BE2C (cell line): ENCODE measurements around the gene ANKRD29.
A peak's percentile ranks its signal among the peaks of the same experiment; 100 is the strongest.

Source experiments
- DNase-seq: peaks from one replicate; pipeline ENCODE4 v3.0.0-alpha.2; 2020
- H3K27me3 ChIP-seq: fragments of 250-450 bp; sonication (Bioruptor Pico); 2 replicates; pipeline ENCODE4 v1.5.1; 2020; ENCODE audit warnings: mild to moderate bottlenecking
- H3K36me3 ChIP-seq: fragments of 250-450 bp; sonication (Bioruptor Pico); 2 replicates; pipeline ENCODE4 v1.5.1; 2020; ENCODE audit warnings: mild to moderate bottlenecking
- H3K4me1 ChIP-seq: fragments of 250-450 bp; sonication (Bioruptor Pico); 2 replicates; pipeline ENCODE4 v1.5.1; 2020
- H3K4me3 ChIP-seq: 2 replicates; pipeline ENCODE4 v1.5.1; 2011; ENCODE audit warnings: low read depth, low read length
- H3K9me3 ChIP-seq: fragments of 250-450 bp; sonication (Bioruptor Pico); 2 replicates; pipeline ENCODE4 v1.5.1; 2020
- TF ChIP-seq, protein P1 (sequence below): IDR thresholded peaks from 2 replicates; pipeline ENCODE4 v1.5.1; 2012; ENCODE audit warnings: mild to moderate bottlenecking, low read depth, low read length

The ANKRD29 gene

GRCh38 chr18:23586249-23587196 lies 76.2 kb downstream of the ANKRD29 start, which contains the start of gene NPC1:
Gene NPC1 (minus strand): TSS chr18:23586506. CDS start chr18:23586343, 163 bp downstream.
- no peaks in the 10 kb centered on the region for H3K9me3 ChIP-seq
- no peaks in the 10 kb centered on the region for H3K36me3 ChIP-seq
- TF ChIP-seq, protein P1, sequence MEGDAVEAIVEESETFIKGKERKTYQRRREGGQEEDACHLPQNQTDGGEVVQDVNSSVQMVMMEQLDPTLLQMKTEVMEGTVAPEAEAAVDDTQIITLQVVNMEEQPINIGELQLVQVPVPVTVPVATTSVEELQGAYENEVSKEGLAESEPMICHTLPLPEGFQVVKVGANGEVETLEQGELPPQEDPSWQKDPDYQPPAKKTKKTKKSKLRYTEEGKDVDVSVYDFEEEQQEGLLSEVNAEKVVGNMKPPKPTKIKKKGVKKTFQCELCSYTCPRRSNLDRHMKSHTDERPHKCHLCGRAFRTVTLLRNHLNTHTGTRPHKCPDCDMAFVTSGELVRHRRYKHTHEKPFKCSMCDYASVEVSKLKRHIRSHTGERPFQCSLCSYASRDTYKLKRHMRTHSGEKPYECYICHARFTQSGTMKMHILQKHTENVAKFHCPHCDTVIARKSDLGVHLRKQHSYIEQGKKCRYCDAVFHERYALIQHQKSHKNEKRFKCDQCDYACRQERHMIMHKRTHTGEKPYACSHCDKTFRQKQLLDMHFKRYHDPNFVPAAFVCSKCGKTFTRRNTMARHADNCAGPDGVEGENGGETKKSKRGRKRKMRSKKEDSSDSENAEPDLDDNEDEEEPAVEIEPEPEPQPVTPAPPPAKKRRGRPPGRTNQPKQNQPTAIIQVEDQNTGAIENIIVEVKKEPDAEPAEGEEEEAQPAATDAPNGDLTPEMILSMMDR = peak; percentile 53
- peak; percentile 89 for DNase-seq
- H3K4me3 ChIP-seq = peak within 1 kb of the TSS; percentile 80
- H3K4me1 ChIP-seq = no peaks in the 10 kb centered on the region
- H3K27me3 ChIP-seq = no peaks in the 10 kb centered on the region

GRCh38 chr18:23585897-23586248 lies 76.8 kb downstream of the ANKRD29 start:
- peak overlapping the region; percentile 80 for H3K4me3 ChIP-seq
- H3K4me1 ChIP-seq = no peaks in the 10 kb centered on the region
- TF ChIP-seq, protein P1 = no peak
- DNase-seq = no peak
- no peaks in the 10 kb centered on the region for H3K36me3 ChIP-seq
- no peaks in the 10 kb centered on the region for H3K27me3 ChIP-seq
- H3K9me3 ChIP-seq = no peaks in the 10 kb centered on the region

DNA sequence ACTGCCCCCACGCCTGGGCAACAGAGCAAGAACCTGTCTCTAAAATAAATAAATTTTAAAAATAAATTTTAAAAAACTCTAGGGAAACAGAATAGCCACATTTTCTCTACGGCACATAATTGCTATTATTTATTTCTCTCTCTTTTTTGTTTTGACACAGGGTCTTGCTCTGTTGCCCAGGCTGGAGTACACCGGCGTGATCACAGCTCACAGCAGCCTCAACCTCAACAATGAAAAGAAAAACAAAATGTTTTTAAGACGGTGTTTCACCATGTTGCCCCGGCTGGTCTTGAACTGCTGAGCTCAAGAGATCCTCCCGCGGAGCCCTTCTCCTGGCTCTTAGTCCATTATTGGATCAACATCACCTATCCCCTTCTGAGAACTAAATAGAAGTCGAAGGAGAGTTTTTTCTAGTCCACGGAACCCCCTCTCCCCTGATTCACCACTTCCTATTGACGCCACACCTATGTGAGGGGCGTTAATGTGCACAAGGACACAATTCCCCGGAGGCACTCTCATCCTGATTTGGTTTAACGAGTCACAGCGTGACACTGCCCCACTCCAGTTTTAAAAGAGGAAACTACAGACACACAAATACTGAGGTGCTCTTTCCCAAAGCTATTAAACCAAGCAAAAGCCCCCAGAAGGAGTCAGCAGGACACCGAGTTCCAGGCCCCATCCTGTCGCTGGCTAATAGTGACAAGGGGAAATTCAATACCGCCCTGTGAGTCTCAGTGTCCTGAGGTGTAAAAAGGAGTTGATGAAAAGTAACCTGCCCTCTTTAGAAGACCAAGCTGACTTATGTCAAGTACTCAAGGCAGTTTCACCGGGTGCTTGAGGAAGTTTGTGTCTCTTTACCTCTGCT lies 77.5 kb downstream of the ANKRD29 start:
- no peak for DNase-seq
- no peaks in the 10 kb centered on the region for H3K9me3 ChIP-seq
- H3K36me3 ChIP-seq = no peaks in the 10 kb centered on the region
- H3K27me3 ChIP-seq = no peaks in the 10 kb centered on the region
- TF ChIP-seq, protein P1 = no peak
- no peaks in the 10 kb centered on the region for H3K4me1 ChIP-seq
- H3K4me3 ChIP-seq = peak overlapping the region; percentile 80

- H3K27me3 ChIP-seq = no peaks in the 10 kb centered on the region
- H3K4me1 ChIP-seq = no peaks in the 10 kb centered on the region
- H3K36me3 ChIP-seq = no peaks in the 10 kb centered on the region
- H3K4me3 ChIP-seq = no peak overlapping the region
- TF ChIP-seq, protein P1 = no peak
- DNase-seq = no peak
- H3K9me3 ChIP-seq = no peaks in the 10 kb centered on the region
Observed at GRCh38 chr18:23584019-23584983, 78.4 kb downstream of the ANKRD29 start.

GRCh38 chr18:23583071-23583865 lies 79.4 kb downstream of the ANKRD29 start:
- Histone ChIP-seq H3K9me3 (no peaks in the 10 kb centered on the region), H3K27me3 (no peaks in the 10 kb centered on the region), H3K4me3 (no peak overlapping the region), H3K36me3 (no peaks in the 10 kb centered on the region), H3K4me1 (no peaks in the 10 kb centered on the region)
- TF ChIP-seq, protein P1 = no peak
- no peak for DNase-seq
